ENCODE results near the gene FREY1. TPM values are rescaled to one million over a fixed set of nuclear protein-coding genes. Genes with fewer than 3 reads are reported as not detected.

Gene FREY1
- total RNA-seq, 1 donor from 2014 or later = not detected

DNA sequence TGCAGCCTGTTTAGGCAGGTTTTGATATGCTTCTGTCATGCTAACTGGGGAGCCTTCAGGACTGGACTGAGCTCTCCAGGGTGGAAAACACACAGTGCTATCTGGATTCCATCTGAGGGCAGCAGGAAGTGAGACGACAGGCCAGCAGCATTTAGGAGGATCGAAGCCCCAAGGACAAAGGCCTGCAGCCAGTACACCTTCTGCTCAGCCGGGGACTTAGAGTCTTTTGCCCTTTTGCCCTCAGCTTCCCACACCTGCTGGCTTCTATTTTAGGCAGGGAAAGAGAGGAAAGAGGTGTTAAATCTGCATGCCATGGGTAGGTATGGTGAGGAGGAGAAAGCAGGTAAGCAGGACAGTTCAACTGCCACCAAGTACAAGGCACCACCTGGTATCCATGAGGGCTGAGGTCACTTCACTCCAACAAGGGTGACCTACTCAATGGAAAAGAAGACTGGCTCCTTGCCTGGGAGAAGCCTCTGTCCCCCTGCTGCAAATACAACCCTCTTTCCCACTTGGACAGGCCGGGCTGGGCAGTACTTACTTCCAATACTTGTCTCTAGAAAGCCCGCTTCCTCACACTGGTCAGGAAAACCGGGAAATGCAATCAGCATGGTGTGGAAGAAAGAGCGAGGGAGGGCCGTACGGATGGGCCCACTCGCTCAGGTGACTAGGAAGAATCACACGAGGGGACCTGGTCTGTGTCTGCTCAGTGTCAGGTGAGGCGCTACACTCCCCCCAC, 27.7 kb upstream of the FREY1 start:
- TF ChIP-seq, protein P1, sequence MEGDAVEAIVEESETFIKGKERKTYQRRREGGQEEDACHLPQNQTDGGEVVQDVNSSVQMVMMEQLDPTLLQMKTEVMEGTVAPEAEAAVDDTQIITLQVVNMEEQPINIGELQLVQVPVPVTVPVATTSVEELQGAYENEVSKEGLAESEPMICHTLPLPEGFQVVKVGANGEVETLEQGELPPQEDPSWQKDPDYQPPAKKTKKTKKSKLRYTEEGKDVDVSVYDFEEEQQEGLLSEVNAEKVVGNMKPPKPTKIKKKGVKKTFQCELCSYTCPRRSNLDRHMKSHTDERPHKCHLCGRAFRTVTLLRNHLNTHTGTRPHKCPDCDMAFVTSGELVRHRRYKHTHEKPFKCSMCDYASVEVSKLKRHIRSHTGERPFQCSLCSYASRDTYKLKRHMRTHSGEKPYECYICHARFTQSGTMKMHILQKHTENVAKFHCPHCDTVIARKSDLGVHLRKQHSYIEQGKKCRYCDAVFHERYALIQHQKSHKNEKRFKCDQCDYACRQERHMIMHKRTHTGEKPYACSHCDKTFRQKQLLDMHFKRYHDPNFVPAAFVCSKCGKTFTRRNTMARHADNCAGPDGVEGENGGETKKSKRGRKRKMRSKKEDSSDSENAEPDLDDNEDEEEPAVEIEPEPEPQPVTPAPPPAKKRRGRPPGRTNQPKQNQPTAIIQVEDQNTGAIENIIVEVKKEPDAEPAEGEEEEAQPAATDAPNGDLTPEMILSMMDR (IDR thresholded peaks at IDR 0.05; ENCODE audit: insufficient read depth, low read length, poor library complexity, severe bottlenecking) = no peak
- DNase-seq (ENCODE audit: low read depth) = no peak
- Histone ChIP-seq H3K36me3 (ENCODE audit: control insufficient read depth, insufficient read depth, low read length) (no peaks in the 10 kb centered on the region), H3K27me3 (ENCODE audit: control insufficient read depth, insufficient read depth, low read length) (no peaks in the 10 kb centered on the region), H3K4me3 (ENCODE audit: low read depth, low read length) (no peak overlapping the region)

DNA sequence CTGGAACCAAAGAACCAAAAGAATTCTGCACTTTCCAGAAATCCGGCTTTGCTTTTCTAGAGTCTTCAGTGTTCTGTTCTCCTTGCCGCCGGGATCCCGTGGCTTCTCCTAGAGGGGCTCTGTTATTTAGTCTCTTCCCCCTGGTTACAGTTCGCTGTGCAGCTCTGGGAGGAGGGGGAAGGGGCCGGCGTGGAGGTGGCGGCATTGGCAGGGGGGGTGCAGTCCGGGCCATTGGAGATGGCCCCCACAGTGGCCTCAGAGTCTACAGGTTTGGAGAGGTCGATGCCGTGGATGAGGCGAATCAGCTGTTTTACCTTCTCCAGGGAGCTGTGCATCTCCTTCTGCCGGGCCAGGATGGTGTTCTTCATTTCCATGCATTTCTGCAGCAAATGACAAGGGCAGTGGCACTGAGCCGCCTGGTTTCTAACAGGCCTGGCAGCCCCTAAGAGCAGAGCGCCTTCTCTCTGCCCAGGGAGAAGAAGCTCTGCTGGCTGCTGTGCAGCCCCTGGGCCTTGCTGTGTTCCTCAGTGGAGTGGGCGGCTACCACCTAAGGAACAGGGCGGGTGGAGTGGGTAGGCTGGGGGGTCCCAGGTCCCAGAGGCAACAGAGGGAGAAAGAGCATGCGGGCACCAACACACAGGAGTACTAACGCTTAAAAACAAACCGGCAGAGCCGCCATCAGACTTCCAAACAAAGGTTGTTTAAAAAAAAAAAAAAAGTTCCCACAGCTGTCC, 26.9 kb upstream of the FREY1 start:
- no peaks in the 10 kb centered on the region for H3K36me3 ChIP-seq (ENCODE audit: control insufficient read depth, insufficient read depth, low read length)
- H3K27me3 ChIP-seq (ENCODE audit: control insufficient read depth, insufficient read depth, low read length) = no peaks in the 10 kb centered on the region
- no peak for DNase-seq (ENCODE audit: low read depth)
- no peak overlapping the region for H3K4me3 ChIP-seq (ENCODE audit: low read depth, low read length)
- TF ChIP-seq, protein P1 (IDR thresholded peaks at IDR 0.05; ENCODE audit: insufficient read depth, low read length, poor library complexity, severe bottlenecking) = no peak

DNA sequence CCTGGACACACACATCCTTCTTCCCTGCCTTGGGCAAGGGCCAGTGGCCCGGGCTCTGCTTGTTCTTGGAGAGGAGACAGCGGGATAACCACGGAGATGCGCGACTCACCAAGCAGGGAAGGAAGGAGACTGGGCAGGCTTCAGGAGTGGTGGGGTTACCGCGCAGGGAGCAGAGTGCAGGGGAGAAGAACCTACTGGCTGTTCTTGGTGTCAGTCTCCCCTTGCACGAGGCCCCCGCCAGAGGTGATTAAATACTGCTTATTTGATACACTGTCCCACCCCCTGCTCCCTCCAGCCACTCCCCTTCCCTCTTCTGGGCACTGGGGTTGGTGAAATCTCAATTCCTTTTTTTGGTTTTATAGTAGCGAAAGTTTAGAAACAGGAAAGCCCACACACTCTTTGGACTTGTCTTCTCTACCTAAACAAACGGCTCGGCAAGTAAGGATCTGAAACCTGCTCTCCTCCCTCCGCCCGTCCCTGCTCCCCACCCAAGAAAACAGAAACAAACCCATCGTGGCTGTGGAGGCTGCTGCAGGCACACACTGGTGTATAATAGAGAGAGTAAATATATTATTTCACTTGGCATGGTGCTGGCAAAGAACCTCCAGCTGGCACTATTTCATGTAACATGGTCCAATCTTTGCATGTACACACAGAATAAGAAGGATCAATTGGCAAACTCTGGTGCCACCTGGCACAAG, 26.2 kb upstream of the FREY1 start:
- TF ChIP-seq, protein P1 (IDR thresholded peaks at IDR 0.05; ENCODE audit: insufficient read depth, low read length, poor library complexity, severe bottlenecking) = no peak
- Histone ChIP-seq H3K36me3 (ENCODE audit: control insufficient read depth, insufficient read depth, low read length) (no peaks in the 10 kb centered on the region), H3K4me3 (ENCODE audit: low read depth, low read length) (no peak overlapping the region), H3K27me3 (ENCODE audit: control insufficient read depth, insufficient read depth, low read length) (no peaks in the 10 kb centered on the region)
- no peak for DNase-seq (ENCODE audit: low read depth)

DNA sequence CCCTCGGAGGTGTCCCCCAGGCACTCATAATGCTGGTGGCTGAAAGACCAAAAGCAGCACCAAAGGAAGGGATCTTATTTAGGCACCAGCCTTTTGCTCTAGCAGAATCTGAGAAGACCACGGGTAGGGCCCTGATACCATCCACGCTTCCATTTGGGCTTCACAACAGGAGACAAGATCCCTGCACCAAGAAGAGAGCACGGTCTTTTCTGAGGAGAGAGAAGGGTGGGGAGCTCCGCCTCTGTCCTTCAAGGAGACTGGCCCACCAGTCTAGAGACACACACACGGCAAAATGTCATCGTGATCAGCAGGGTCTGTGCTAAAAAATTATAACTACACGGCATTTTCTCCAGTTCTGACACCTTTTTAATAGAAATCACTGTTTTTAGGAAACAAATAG, 25.1 kb upstream of the FREY1 start:
- no peak overlapping the region for H3K4me3 ChIP-seq (ENCODE audit: low read depth, low read length)
- no peaks in the 10 kb centered on the region for H3K36me3 ChIP-seq (ENCODE audit: control insufficient read depth, insufficient read depth, low read length)
- no peaks in the 10 kb centered on the region for H3K27me3 ChIP-seq (ENCODE audit: control insufficient read depth, insufficient read depth, low read length)
- TF ChIP-seq, protein P1 (IDR thresholded peaks at IDR 0.05; ENCODE audit: insufficient read depth, low read length, poor library complexity, severe bottlenecking) = no peak
- DNase-seq (ENCODE audit: low read depth) = no peak

DNA sequence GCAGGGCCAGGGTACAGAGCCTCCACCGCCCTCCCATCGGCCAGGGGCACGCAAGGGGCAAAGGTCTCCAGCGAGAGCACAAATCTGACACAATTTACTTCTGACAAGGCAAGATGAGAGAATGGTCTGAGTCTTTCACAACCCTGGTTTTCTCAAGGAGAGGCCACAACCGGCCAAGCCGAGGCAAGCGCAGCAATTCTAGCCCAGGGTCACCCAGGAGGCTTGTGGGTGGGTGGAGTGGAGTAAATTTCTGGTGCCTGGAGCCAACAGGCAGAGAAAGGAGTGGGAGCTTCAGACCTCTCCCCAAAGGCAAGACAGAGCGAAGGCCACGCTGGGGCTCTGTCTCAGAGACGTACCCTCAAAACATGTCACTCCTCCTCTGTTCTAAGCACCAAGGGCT, 24.7 kb upstream of the FREY1 start:
- Histone ChIP-seq H3K36me3 (ENCODE audit: control insufficient read depth, insufficient read depth, low read length) (no peaks in the 10 kb centered on the region), H3K27me3 (ENCODE audit: control insufficient read depth, insufficient read depth, low read length) (no peaks in the 10 kb centered on the region), H3K4me3 (ENCODE audit: low read depth, low read length) (no peak overlapping the region)
- TF ChIP-seq, protein P1 (IDR thresholded peaks at IDR 0.05; ENCODE audit: insufficient read depth, low read length, poor library complexity, severe bottlenecking) = no peak
- no peak for DNase-seq (ENCODE audit: low read depth)
